MCF 10A (cell line): ENCODE results near the gene BCL2. TPM values are rescaled to one million over a fixed set of nuclear protein-coding genes. Genes with fewer than 3 reads are reported as not detected.

Experiments used
- BruUV-seq: library from RNA; stranded (reverse); fragments of 400-500 nt; replicated peaks from 2 replicates; lab custom pipeline; 2021; lab: Mats Ljungman, UMichigan
- CTCF ChIA-PET: fragments of 300-600 bp; sonication (Branson Sonifier 250); formaldehyde crosslinking; extraction: SDS; loops from one replicate; lab custom pipeline; 2021; ENCODE audit warnings: antibody characterized with exemption, inconsistent platforms; lab: Yijun Ruan, JAX
- POLR2A ChIA-PET: fragments of 300-600, 350-650 bp; sonication (Branson Sonifier 250); formaldehyde crosslinking; extraction: SDS; loops from one replicate; lab custom pipeline; 2020; ENCODE audit warnings: antibody characterized with exemption, inconsistent platforms; lab: Yijun Ruan, JAX
- DNase-seq: peaks from one replicate; pipeline ENCODE4 v3.0.0-alpha.2; 2018; ENCODE audit not compliant: unreplicated experiment
- H3K27ac Mint-ChIP-seq: one replicate; pipeline ENCODE4 v1.8.0; 2022; ENCODE audit warnings: mild to moderate bottlenecking, low read depth, mixed read lengths; ENCODE audit not compliant: unreplicated experiment
- H3K27me3 Mint-ChIP-seq: one replicate; pipeline ENCODE4 v1.8.0; 2022; ENCODE audit warnings: mixed read lengths; ENCODE audit not compliant: insufficient read depth, unreplicated experiment
- H3K36me3 Mint-ChIP-seq: one replicate; pipeline ENCODE4 v1.8.0; 2022; ENCODE audit warnings: mild to moderate bottlenecking, moderate library complexity, mixed read lengths; ENCODE audit not compliant: insufficient read depth, unreplicated experiment
- H3K4me1 Mint-ChIP-seq: one replicate; pipeline ENCODE4 v1.8.0; 2022; ENCODE audit warnings: mixed read lengths; ENCODE audit not compliant: insufficient read depth, unreplicated experiment
- H3K4me3 Mint-ChIP-seq: one replicate; pipeline ENCODE4 v1.8.0; 2022; ENCODE audit warnings: mild to moderate bottlenecking, moderate library complexity, mixed read lengths; ENCODE audit not compliant: unreplicated experiment
- H3K9me3 Mint-ChIP-seq: one replicate; pipeline ENCODE4 v1.8.0; 2022; ENCODE audit warnings: mixed read lengths; ENCODE audit not compliant: unreplicated experiment
- CTCF ChIP-seq: fragments of 200-600 bp; IDR thresholded peaks from one replicate; pipeline ENCODE4 v1.8.0; 2022; ENCODE audit warnings: antibody characterized with exemption, mild to moderate bottlenecking; ENCODE audit not compliant: unreplicated experiment
- intact Hi-C: fragments of 100-400 bp; cut with micrococcal nuclease; formaldehyde crosslinking; loops from 2 replicates; pipeline ENCODE4 v1.14.1; 2022
- total RNA-seq: library from RNA; stranded (reverse); gene quantifications from 2 replicates; pipeline ENCODE4 v1.2.3, GENCODE V29; 2022

The BCL2 gene
- total RNA-seq, 1 experiment from 2014 or later = 3.0 TPM

GRCh38 chr18:63258749-63259566 is 60.6 kb downstream of the BCL2 start:
- no peak overlapping the region for H3K4me3 Mint-ChIP-seq
- no peaks in the 10 kb centered on the region for H3K9me3 Mint-ChIP-seq
- no TSS peak for BruUV-seq
- DNase-seq = no peak
- no peak overlapping the region for H3K27ac Mint-ChIP-seq
- no peak for TF ChIP-seq CTCF
- no peaks in the 10 kb centered on the region for H3K27me3 Mint-ChIP-seq
- ChIA-PET POLR2A (interaction anchor here (0.5 kb wide), 1 partner anchor 15 kb away, joined by 3 read pairs; no protein-coding TSS in a partner anchor), CTCF (interaction anchor here (0.7 kb wide), 1 partner anchor 48 kb away, joined by 3 read pairs; no protein-coding TSS in a partner anchor)
- no peaks in the 10 kb centered on the region for H3K36me3 Mint-ChIP-seq
- intact Hi-C loops = no loop called here
- no peaks in the 10 kb centered on the region for H3K4me1 Mint-ChIP-seq

GRCh38 chr18:63257453-63257852 is 62.1 kb downstream of the BCL2 start:
- H3K27ac Mint-ChIP-seq = no peak overlapping the region
- no TSS peak for BruUV-seq
- H3K27me3 Mint-ChIP-seq = no peaks in the 10 kb centered on the region
- no peak for TF ChIP-seq CTCF
- no peaks in the 10 kb centered on the region for H3K9me3 Mint-ChIP-seq
- no peaks in the 10 kb centered on the region for H3K4me1 Mint-ChIP-seq
- CTCF ChIA-PET = no interaction called here
- intact Hi-C loops = no loop called here
- H3K4me3 Mint-ChIP-seq = no peak overlapping the region
- no peaks in the 10 kb centered on the region for H3K36me3 Mint-ChIP-seq
- POLR2A ChIA-PET = interaction anchor here (0.6 kb wide), 1 partner anchor 12 kb away, joined by 3 read pairs; no protein-coding TSS in a partner anchor
- DNase-seq = no peak

GRCh38 chr18:63255435-63255834 is 64.1 kb downstream of the BCL2 start:
- Mint-ChIP-seq H3K9me3 (no peaks in the 10 kb centered on the region), H3K4me3 (no peak overlapping the region), H3K27ac (no peak overlapping the region), H3K4me1 (no peaks in the 10 kb centered on the region), H3K27me3 (no peaks in the 10 kb centered on the region), H3K36me3 (no peaks in the 10 kb centered on the region)
- ChIA-PET POLR2A (no interaction called here), CTCF (no interaction called here)
- intact Hi-C loops = no loop called here
- DNase-seq = no peak
- no peak for TF ChIP-seq CTCF
- no TSS peak for BruUV-seq

GRCh38 chr18:63254716-63255399 is 64.7 kb downstream of the BCL2 start:
- H3K27me3 Mint-ChIP-seq = no peaks in the 10 kb centered on the region
- intact Hi-C loops = no loop called here
- H3K4me3 Mint-ChIP-seq = no peak overlapping the region
- H3K27ac Mint-ChIP-seq = no peak overlapping the region
- DNase-seq = no peak
- no peak for TF ChIP-seq CTCF
- H3K9me3 Mint-ChIP-seq = no peaks in the 10 kb centered on the region
- no peaks in the 10 kb centered on the region for H3K36me3 Mint-ChIP-seq
- ChIA-PET POLR2A (no interaction called here), CTCF (interaction anchor here (0.6 kb wide), 1 partner anchor 295 kb away, joined by 3 read pairs; no protein-coding TSS in a partner anchor)
- no peaks in the 10 kb centered on the region for H3K4me1 Mint-ChIP-seq
- BruUV-seq = no TSS peak
